GM18502 (cell line): ENCODE results near the gene ARHGAP45.

Experiments used
- ATAC-seq: cut with Tn5 transposase; IDR thresholded peaks from one replicate; pipeline ENCODE4 v1.9.1; 2021; ENCODE audit warnings: mild to moderate bottlenecking; ENCODE audit not compliant: unreplicated experiment, poor library complexity

The ARHGAP45 gene

GRCh38 chr19:1085053-1085658 lies 18.2 kb downstream of the ARHGAP45 start:
- no peak for ATAC-seq

DNA sequence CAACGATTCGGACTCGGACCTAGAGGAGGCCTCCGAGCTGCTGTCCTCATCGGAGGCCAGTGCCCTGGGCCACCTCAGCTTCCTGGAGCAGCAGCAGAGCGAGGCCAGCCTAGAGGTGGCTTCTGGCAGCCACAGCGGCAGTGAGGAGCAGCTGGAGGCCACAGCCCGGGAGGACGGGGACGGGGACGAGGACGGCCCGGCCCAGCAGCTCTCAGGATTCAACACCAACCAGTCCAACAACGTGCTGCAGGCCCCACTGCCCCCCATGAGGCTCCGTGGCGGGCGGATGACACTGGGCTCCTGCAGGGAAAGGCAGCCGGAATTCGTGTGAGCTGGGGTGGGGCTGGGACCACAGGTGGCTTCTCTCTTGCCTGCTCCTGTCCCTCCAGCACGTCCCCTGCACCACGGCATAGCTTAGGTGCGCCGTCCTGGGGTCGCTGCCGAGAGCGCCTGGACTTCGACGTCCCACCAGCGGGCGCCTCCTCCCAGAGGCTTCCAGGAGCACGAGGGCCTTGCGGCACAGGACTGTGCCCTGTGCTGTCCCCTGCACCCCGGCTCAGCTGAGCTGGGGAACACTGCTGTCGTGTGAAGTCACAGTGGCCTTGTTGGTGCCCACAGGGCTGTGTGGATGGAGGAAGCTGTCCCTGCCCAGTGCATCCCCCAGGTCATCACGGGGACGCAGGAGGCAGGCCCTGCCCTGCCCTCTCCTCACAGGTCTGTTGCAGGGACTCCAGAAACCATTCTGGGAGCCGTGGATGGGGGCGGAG lies 18.9 kb downstream of the ARHGAP45 start:
- ATAC-seq: no peak

- no peak for ATAC-seq
Measured at GRCh38 chr19:1086613-1087012, 19.6 kb downstream of the ARHGAP45 start.

DNA sequence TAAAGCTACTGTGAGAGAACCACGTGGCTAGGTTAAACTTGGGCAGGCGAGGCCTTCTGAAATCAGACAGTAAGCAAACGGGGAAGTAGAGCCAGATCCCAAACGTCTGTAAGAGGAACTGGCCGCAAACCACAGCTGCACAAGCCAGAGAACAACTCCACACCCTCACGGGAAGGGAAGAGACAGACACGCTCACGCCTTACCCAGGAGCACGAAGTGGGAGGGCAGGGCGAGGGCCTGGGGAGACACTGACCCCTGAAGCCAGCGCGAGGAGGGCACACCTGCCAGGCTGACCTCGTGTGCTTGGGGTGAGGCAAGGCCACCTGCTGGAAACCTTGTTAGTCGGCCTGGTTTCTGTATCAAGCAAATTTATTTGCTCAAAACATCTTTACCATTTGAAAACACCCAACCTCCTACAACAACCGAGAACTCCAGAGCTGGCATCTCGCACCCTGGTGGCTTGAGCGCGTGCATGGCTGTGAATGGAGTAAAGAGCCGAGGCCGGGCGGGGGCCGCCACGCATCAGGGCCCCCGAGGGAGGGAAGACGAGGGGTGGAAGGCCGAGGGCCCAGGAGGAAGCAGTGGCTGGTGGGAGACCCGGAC lies 20.9 kb downstream of the ARHGAP45 start:
- ATAC-seq: no peak

DNA sequence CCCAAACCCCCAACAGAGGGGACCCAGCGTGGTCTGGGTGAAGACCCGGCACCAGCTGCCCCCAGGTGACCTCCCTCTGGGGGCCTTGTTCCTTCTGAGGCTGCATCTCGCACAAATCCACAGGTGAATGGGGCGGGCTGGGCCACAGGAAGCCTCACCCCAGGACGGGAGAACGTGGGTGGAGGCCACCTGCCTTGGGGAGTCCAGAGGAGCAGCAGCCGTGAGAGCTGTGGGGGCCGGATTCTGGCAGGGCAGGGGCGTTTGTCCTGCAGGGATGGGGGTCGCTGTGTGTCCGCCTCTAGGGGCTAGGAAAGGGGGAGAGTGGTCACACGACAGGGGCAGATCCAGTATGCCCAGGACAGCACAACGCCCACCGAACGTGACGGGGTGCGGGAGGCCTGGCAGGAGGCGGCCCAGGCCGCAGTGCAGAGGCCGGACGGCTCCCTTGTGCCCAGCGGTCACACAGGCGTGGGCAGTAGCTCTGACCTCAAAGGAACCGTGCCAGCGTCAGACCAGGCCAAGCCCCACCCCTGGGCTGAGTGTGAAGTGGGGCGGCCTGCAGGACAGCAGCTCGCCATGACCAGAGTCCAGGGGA lies 21.5 kb downstream of the ARHGAP45 start:
- ATAC-seq: no peak

DNA sequence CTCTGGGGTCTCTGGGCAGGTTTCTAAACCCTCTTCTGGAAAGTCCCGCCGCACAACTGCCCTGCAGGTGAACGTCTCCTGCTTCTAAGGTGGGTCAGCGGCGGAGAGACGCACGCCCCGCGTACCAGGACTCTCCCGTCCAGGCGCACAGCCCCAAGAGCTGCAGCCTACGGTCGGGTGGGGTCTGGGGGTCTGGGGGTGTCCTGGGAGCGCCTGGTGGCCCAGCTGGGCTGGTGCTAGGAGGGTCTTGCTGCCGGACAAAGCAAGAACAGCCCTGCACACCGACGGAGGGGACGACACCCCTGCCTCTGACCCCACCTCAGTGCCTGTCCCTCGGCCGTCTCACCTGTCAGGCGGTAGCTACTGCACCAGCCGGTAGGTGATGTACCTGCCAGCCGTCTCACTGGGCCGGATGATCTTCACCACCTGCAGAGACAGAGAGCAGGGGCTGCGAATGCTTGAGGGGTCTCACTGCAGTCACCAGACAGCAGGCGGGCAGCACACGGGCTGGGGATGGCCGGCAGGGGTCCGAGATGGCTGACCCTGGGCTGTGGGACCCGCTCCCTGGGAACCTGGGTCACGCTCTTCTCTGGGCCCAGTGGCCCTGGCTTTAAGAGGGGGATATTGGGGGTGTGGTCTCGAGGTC lies 22.3 kb downstream of the ARHGAP45 start:
- ATAC-seq: no peak

- ATAC-seq: no peak
Measured at GRCh38 chr19:1089891-1090290, 22.9 kb downstream of the ARHGAP45 start.

DNA sequence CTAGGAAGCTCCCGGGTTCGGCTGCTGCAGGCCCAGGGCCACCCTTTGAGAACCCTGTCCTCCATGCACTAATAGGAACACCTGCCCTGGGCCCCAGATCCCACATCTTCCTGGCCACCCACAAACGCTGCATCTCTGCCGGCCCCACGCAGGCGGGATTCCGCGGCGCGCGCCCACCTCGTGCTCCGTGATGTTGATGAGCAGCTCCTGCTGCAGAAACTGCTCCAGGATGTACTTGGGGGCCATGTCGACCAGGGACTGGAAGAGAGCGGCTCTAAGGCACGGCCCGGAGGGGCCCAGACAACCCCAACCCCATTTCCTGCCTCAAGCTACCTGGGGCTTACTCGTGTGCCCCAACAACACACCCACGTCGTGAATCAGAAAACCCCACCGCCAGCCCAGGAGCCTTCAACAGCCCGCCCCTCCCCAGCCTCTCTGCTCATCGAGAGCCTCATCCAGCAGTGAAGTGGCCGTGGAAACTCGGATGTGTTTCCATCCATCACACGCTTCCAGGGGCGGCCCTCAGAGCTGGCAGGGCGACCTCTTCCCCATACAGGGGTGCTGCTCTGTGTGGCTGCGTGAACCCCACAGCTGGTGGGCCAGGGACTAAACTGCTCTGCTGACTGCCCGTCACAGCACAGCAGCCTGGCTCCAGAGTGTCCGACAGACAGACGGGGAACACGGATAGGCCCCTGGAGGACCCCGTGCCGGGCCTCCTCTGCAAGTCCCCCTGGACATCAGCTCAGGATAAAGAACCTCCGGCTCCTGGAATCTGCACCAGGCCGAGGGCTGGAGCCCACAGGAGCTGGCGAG lies 24.0 kb downstream of the ARHGAP45 start:
- no peak for ATAC-seq

DNA sequence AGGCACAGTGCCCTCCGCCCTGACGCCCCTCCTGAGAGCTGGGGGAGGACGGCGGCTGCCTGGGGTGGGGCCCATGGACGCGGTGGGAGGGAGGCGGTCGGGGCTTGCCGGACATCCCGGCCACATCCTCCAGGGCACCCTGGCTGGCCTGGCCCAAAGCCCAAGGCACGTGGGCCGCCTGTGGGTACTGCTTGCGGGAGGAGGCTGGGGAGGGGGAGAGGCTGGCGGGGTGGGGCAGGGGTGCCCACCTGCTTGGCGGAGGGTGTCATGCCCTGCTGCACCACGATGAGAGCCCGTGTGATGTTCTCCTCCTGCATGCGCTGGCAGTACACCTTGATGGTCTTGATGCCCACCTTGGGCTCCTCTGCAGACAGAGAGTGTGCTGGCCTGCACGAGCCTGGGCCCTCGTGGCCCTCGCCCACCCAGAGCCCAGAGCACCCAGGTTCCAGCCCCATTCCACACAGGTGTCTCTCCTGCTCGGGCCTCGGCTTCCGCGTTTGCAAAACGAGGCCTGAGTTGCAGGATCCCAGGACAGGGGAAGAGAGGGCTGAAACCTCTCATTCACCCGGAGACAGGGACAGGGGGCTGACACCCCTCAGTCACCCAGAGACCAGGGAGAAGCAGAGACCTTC lies 24.7 kb downstream of the ARHGAP45 start:
- no peak for ATAC-seq

GRCh38 chr19:1093330-1093729 lies 26.4 kb downstream of the ARHGAP45 start:
- ATAC-seq: no peak

GRCh38 chr19:1093811-1094553 lies 27.0 kb downstream of the ARHGAP45 start:
- ATAC-seq: no peak

GRCh38 chr19:1094655-1094977 lies 27.6 kb downstream of the ARHGAP45 start:
- peak; percentile 2 for ATAC-seq

DNA sequence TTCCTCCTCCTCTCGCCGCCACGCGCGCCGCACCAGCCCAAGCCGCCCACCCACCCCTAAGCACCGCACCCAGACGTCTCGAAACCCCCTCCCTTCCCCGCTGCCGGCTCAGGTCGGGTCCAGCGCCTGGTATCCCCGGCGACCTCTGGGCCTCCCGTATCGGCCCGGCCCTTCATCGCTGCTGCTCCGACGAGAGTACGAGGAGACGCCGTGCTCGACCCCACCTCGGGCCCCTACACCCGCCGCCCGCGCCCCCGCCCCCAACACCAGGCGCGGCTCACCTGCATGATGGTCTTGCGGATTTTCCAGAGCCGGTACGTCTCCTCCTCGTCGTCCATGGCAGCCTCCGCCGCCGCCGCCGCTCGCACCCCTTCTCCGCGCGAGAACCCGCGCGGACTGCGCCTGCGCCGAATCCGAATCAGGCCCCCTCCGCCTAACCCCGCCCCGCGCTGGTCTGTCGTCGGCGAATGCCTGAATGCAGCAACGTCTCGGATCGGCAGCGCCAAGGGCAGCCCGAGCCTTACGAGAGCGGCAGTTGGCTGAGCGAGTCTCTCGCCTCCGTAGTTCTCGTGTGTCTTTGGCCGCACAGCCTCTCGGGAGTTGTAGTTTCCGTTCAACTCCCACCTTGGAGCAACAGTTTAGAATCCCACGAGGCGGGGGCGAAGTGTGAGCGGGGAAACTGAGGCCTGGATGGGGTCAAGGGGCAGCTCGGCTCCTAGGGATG lies 28.2 kb downstream of the ARHGAP45 start, which contains the start of gene POLR2E:
TSS of gene POLR2E (minus strand) at position 398 of the 724 bp plus-strand sequence. CDS start at position 338, 60 bp downstream.
- ATAC-seq: peak; percentile 77

DNA sequence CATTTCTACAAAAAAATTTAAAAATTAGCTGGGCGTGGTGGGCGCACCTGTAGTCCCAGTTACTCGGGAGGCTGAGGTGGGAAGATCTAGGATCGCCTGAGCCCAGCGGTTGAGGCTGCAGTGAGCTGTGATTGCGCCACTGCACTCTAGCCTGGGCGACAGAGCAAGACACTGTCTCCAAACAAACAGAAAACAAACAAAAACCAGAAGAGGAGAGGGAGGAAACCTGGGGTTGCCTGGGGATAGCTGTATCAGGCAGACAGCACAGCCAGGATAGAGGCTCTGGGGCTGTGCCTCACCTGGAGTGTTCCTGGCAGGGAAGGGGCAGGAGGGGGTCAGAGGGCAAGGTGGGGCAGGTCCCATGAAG lies 30.8 kb downstream of the ARHGAP45 start:
- ATAC-seq: no peak

GRCh38 chr19:1098177-1099051 lies 31.4 kb downstream of the ARHGAP45 start:
- ATAC-seq: no peak

DNA sequence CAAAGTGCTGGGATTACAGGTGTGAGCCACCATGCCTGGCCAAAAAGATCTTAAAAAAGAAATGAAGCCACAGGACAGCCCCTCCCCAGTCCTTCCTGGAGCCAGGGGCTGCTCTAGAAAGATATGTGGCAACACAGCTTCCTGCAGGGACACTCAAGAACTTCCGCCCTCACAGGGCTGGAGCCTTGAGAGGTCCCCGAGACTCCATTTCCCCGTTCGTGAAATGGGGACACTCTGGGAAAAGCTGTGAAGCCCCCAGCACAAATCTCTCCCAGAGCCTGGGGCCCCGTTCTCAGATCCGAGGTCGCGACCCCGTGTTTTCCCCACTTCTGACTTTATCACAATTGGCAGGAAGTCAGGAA lies 34.4 kb downstream of the ARHGAP45 start:
- no peak for ATAC-seq

GRCh38 chr19:1102407-1103131 lies 35.6 kb downstream of the ARHGAP45 start:
- ATAC-seq: no peak
